ENCODE measurements around the gene GABBR2.

GABBR2 gene

GRCh38 chr9:98263482-98264357, 445.0 kb downstream of the GABBR2 start:
- H3K27me3 ChIP-seq (ENCODE audit: low read depth, low read length): peaks cover 5% of the 10 kb centered on the region; the same call in 1 of the 2 replicates
- no peak overlapping the region for H2AFZ ChIP-seq (ENCODE audit: low read depth, low read length)

GRCh38 chr9:98263080-98263479, 445.7 kb downstream of the GABBR2 start:
- Histone ChIP-seq H3K36me3 (replicated peaks; ENCODE audit: low read depth, low read length) (no peaks in the 10 kb centered on the region), H3K4me1 (ENCODE audit: low read length) (no peaks in the 10 kb centered on the region), H3K4me2 (ENCODE audit: low read length) (no peak overlapping the region), H3K9ac (ENCODE audit: low read length) (no peak overlapping the region), H3K4me3 (ENCODE audit: low read length) (no peak overlapping the region), H3K27me3 (ENCODE audit: low read depth, low read length) (peaks cover 5% of the 10 kb centered on the region; the same call in 1 of the 2 replicates), H3K79me2 (ENCODE audit: low read length) (no peaks in the 10 kb centered on the region), H4K20me1 (ENCODE audit: insufficient read depth, low read length) (no peaks in the 10 kb centered on the region), H3K27ac (ENCODE audit: low read length) (no peak overlapping the region), H2AFZ (ENCODE audit: low read depth, low read length) (no peak overlapping the region), H3K9me3 (ENCODE audit: insufficient read depth, low read length) (no peaks in the 10 kb centered on the region)
- TF ChIP-seq CTCF (IDR thresholded peaks at IDR 0.05; ENCODE audit: low read depth, low read length): no peak

More at GRCh38 chr9:98263482-98264357, 445.0 kb downstream of the GABBR2 start:
- Histone ChIP-seq H3K27ac (ENCODE audit: low read length) (no peak overlapping the region), H3K4me1 (ENCODE audit: low read length) (no peaks in the 10 kb centered on the region), H3K36me3 (replicated peaks; ENCODE audit: low read depth, low read length) (no peaks in the 10 kb centered on the region), H3K4me3 (ENCODE audit: low read length) (no peak overlapping the region), H3K9ac (ENCODE audit: low read length) (no peak overlapping the region), H3K9me3 (ENCODE audit: insufficient read depth, low read length) (no peaks in the 10 kb centered on the region), H3K79me2 (ENCODE audit: low read length) (no peaks in the 10 kb centered on the region), H3K4me2 (ENCODE audit: low read length) (no peak overlapping the region), H4K20me1 (ENCODE audit: insufficient read depth, low read length) (no peaks in the 10 kb centered on the region)
- TF ChIP-seq CTCF (IDR thresholded peaks at IDR 0.05; ENCODE audit: low read depth, low read length) (peak; percentile 96), EZH2phosphoT487 (IDR thresholded peaks at IDR 0.05; ENCODE audit: low read depth) (no peak)

- Histone ChIP-seq H3K27ac (ENCODE audit: low read length) (no peak overlapping the region), H3K4me2 (ENCODE audit: low read length) (no peak overlapping the region), H3K79me2 (ENCODE audit: low read length) (no peaks in the 10 kb centered on the region), H3K36me3 (replicated peaks; ENCODE audit: low read depth, low read length) (no peaks in the 10 kb centered on the region), H3K9ac (ENCODE audit: low read length) (no peak overlapping the region), H3K4me1 (ENCODE audit: low read length) (no peaks in the 10 kb centered on the region), H4K20me1 (ENCODE audit: insufficient read depth, low read length) (no peaks in the 10 kb centered on the region), H2AFZ (ENCODE audit: low read depth, low read length) (no peak overlapping the region), H3K27me3 (ENCODE audit: low read depth, low read length) (peaks cover 5% of the 10 kb centered on the region; the same call in 1 of the 2 replicates), H3K9me3 (ENCODE audit: insufficient read depth, low read length) (no peaks in the 10 kb centered on the region), H3K4me3 (ENCODE audit: low read length) (no peak overlapping the region)
- no peak for TF ChIP-seq EZH2phosphoT487 (IDR thresholded peaks at IDR 0.05; ENCODE audit: low read depth)
- TF ChIP-seq CTCF (IDR thresholded peaks at IDR 0.05; ENCODE audit: low read depth, low read length): no peak
Measured at GRCh38 chr9:98262056-98262455, 446.7 kb downstream of the GABBR2 start.

- Histone ChIP-seq H4K20me1 (ENCODE audit: insufficient read depth, low read length) (no peaks in the 10 kb centered on the region), H3K27ac (ENCODE audit: low read length) (no peak overlapping the region), H3K27me3 (ENCODE audit: low read depth, low read length) (peaks cover 5% of the 10 kb centered on the region; the same call in 1 of the 2 replicates), H3K4me1 (ENCODE audit: low read length) (no peaks in the 10 kb centered on the region), H3K9ac (ENCODE audit: low read length) (no peak overlapping the region), H3K4me2 (ENCODE audit: low read length) (no peak overlapping the region), H3K9me3 (ENCODE audit: insufficient read depth, low read length) (no peaks in the 10 kb centered on the region), H3K79me2 (ENCODE audit: low read length) (no peaks in the 10 kb centered on the region), H3K36me3 (replicated peaks; ENCODE audit: low read depth, low read length) (no peaks in the 10 kb centered on the region), H3K4me3 (ENCODE audit: low read length) (no peak overlapping the region), H2AFZ (ENCODE audit: low read depth, low read length) (no peak overlapping the region)
- TF ChIP-seq CTCF (IDR thresholded peaks at IDR 0.05; ENCODE audit: low read depth, low read length) (no peak), EZH2phosphoT487 (IDR thresholded peaks at IDR 0.05; ENCODE audit: low read depth) (no peak)
Measured at GRCh38 chr9:98260635-98261034, 448.1 kb downstream of the GABBR2 start.

Measured in OCI-LY3 (cell line).